ENCODE measurements around the gene LRFN3.

Gene LRFN3

GRCh38 chr19:35902870-35903475 lies 33.2 kb upstream of the LRFN3 start:
- no peak for TF ChIP-seq SNAI2 (CRISPR knock-in tag; IDR thresholded peaks at IDR 0.05)
- no peak for TF ChIP-seq ARNTL (CRISPR knock-in tag; IDR thresholded peaks at IDR 0.05; ENCODE audit: borderline replicate concordance, low read depth)
- TF ChIP-seq GLIS3 (CRISPR knock-in tag; IDR thresholded peaks at IDR 0.05): no peak
- TF ChIP-seq ZNF8 (CRISPR knock-in tag; IDR thresholded peaks at IDR 0.05): no peak
- TF ChIP-seq CREB5 (CRISPR knock-in tag; IDR thresholded peaks at IDR 0.05; ENCODE audit: low read depth): no peak
- no peak for TF ChIP-seq ESRRG (CRISPR knock-in tag; IDR thresholded peaks at IDR 0.05)
- no peak for TF ChIP-seq ISL1 (CRISPR knock-in tag; IDR thresholded peaks at IDR 0.05)
- TF ChIP-seq, protein P1, sequence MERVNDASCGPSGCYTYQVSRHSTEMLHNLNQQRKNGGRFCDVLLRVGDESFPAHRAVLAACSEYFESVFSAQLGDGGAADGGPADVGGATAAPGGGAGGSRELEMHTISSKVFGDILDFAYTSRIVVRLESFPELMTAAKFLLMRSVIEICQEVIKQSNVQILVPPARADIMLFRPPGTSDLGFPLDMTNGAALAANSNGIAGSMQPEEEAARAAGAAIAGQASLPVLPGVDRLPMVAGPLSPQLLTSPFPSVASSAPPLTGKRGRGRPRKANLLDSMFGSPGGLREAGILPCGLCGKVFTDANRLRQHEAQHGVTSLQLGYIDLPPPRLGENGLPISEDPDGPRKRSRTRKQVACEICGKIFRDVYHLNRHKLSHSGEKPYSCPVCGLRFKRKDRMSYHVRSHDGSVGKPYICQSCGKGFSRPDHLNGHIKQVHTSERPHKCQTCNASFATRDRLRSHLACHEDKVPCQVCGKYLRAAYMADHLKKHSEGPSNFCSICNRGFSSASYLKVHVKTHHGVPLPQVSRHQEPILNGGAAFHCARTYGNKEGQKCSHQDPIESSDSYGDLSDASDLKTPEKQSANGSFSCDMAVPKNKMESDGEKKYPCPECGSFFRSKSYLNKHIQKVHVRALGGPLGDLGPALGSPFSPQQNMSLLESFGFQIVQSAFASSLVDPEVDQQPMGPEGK (CRISPR knock-in tag; IDR thresholded peaks at IDR 0.05; ENCODE audit: borderline replicate concordance): no peak
- TF ChIP-seq ZFP3 (CRISPR knock-in tag; IDR thresholded peaks at IDR 0.05): no peak
- no peak for TF ChIP-seq TOX (CRISPR knock-in tag; IDR thresholded peaks at IDR 0.05; ENCODE audit: borderline replicate concordance)
- no peak for ATAC-seq

- TF ChIP-seq OSR1 (CRISPR knock-in tag; IDR thresholded peaks at IDR 0.05) (no peak), ZNF565 (CRISPR knock-in tag; conservative IDR thresholded peaks at IDR 0.05; ENCODE audit: low read depth) (no peak), CREB5 (CRISPR knock-in tag; IDR thresholded peaks at IDR 0.05; ENCODE audit: low read depth) (no peak), ZFP30 (CRISPR knock-in tag; IDR thresholded peaks at IDR 0.05) (no peak)
- ATAC-seq: no peak
These were observed 32.5 kb upstream of the LRFN3 start for GRCh38 chr19:35903550-35904179.

GRCh38 chr19:35904311-35905068 lies 31.7 kb upstream of the LRFN3 start:
- ATAC-seq: no peak
- no peak for TF ChIP-seq TSHZ2 (CRISPR knock-in tag; IDR thresholded peaks at IDR 0.05)
- no peak for TF ChIP-seq ESRRG (CRISPR knock-in tag; IDR thresholded peaks at IDR 0.05)
- no peak for TF ChIP-seq ZC3H10 (CRISPR knock-in tag; IDR thresholded peaks at IDR 0.05)
- TF ChIP-seq ZFP30 (CRISPR knock-in tag; IDR thresholded peaks at IDR 0.05): no peak
- TF ChIP-seq CREB5 (CRISPR knock-in tag; IDR thresholded peaks at IDR 0.05; ENCODE audit: low read depth): no peak
- TF ChIP-seq SNAI2 (CRISPR knock-in tag; IDR thresholded peaks at IDR 0.05): no peak
- TF ChIP-seq ISL1 (CRISPR knock-in tag; IDR thresholded peaks at IDR 0.05): no peak
- no peak for TF ChIP-seq RARB (CRISPR knock-in tag; IDR thresholded peaks at IDR 0.05)
- TF ChIP-seq ZNF8 (CRISPR knock-in tag; IDR thresholded peaks at IDR 0.05): no peak
- TF ChIP-seq BACH2 (CRISPR knock-in tag; IDR thresholded peaks at IDR 0.05; ENCODE audit: borderline replicate concordance): no peak
- TF ChIP-seq, protein P1 (CRISPR knock-in tag; IDR thresholded peaks at IDR 0.05; ENCODE audit: borderline replicate concordance): no peak
- TF ChIP-seq, protein P2, sequence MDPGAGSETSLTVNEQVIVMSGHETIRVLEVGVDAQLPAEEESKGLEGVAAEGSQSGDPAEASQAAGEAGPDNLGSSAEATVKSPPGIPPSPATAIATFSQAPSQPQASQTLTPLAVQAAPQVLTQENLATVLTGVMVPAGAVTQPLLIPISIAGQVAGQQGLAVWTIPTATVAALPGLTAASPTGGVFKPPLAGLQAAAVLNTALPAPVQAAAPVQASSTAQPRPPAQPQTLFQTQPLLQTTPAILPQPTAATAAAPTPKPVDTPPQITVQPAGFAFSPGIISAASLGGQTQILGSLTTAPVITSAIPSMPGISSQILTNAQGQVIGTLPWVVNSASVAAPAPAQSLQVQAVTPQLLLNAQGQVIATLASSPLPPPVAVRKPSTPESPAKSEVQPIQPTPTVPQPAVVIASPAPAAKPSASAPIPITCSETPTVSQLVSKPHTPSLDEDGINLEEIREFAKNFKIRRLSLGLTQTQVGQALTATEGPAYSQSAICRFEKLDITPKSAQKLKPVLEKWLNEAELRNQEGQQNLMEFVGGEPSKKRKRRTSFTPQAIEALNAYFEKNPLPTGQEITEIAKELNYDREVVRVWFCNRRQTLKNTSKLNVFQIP (CRISPR knock-in tag; IDR thresholded peaks at IDR 0.05; ENCODE audit: borderline replicate concordance, low read depth): no peak
- TF ChIP-seq ZFP3 (CRISPR knock-in tag; IDR thresholded peaks at IDR 0.05): no peak
- TF ChIP-seq TOX (CRISPR knock-in tag; IDR thresholded peaks at IDR 0.05; ENCODE audit: borderline replicate concordance): no peak
- TF ChIP-seq CSDC2 (CRISPR knock-in tag; IDR thresholded peaks at IDR 0.05): no peak
- no peak for TF ChIP-seq ARNTL (CRISPR knock-in tag; IDR thresholded peaks at IDR 0.05; ENCODE audit: borderline replicate concordance, low read depth)

Data from SK-N-SH treated with all-trans-retinoic acid at 6 μM for 48 hours (cell line).